Loucy (cell line): Measurements from ENCODE around the gene NOXA1.

Source experiments
- CTCF ChIP-seq: fragments of 200-600 bp; sonication (generic); conservative IDR thresholded peaks from 2 replicates; pipeline ENCODE4 v1.5.1; 2014; ENCODE audit warnings: mild to moderate bottlenecking, antibody characterized with exemption, low read length
- EZH2phosphoT487 ChIP-seq: fragments of 200-600 bp; IDR thresholded peaks from 2 replicates; pipeline ENCODE4 v1.6.1; 2018; ENCODE audit warnings: antibody characterized with exemption, mild to moderate bottlenecking, moderate library complexity, borderline replicate concordance

GRCh38 chr9:137479892-137480685 lies 56.9 kb downstream of the NOXA1 start:
- TF ChIP-seq CTCF (no peak), EZH2phosphoT487 (no peak)
